Neural cell (in vitro differentiated cells): ENCODE data around the gene KLHL15. TPM values are rescaled to one million over a fixed set of nuclear protein-coding genes. Genes with fewer than 3 reads are reported as not detected.
"Not testable (repeated sequence)": the region's sequence is repeated elsewhere in the genome, so short reads cannot be mapped to it uniquely, and the experiment has no call there.

ENCODE experiments used
- H2AFZ ChIP-seq: fragments of 200-600, 300-800 bp; sonication (generic), shearing (Covaris generic); 2 replicates; pipeline ENCODE4 v1.6.0; 2014; ENCODE audit warnings: low read depth, mild to moderate bottlenecking, antibody characterized with exemption, low read length, moderate library complexity
- H3F3A ChIP-seq: fragments of 200-600 bp; shearing (Covaris generic); 2 replicates; pipeline ENCODE4 v1.6.1; 2016; ENCODE audit warnings: mild to moderate bottlenecking, moderate library complexity, mixed read lengths, antibody characterized with exemption, low read length; ENCODE audit not compliant: insufficient read depth, poor library complexity, severe bottlenecking
- H3K27ac ChIP-seq: fragments of 200-600, 300-800 bp; sonication (generic), shearing (Covaris generic); 2 replicates; pipeline ENCODE4 v1.5.1; 2014; ENCODE audit warnings: mild to moderate bottlenecking, low read length, moderate library complexity
- H3K27me3 ChIP-seq: fragments of 300-800, 200-600 bp; sonication (generic), shearing (Covaris generic); 2 replicates; pipeline ENCODE4 v1.6.0; 2014; ENCODE audit warnings: mild to moderate bottlenecking, low read depth, low read length, moderate library complexity; ENCODE audit not compliant: insufficient read depth
- H3K36me3 ChIP-seq: fragments of 300-800, 200-600 bp; sonication (generic), shearing (Covaris generic); 2 replicates; pipeline ENCODE4 v1.5.1; 2014; ENCODE audit warnings: mild to moderate bottlenecking, antibody characterized with exemption, low read length, moderate library complexity; ENCODE audit not compliant: insufficient read depth
- H3K4me2 ChIP-seq: fragments of 300-800, 200-600 bp; sonication (generic), shearing (Covaris generic); 2 replicates; pipeline ENCODE4 v1.6.0; 2014; ENCODE audit warnings: mild to moderate bottlenecking, low read length
- H3K4me3 ChIP-seq: fragments of 300-800, 200-600 bp; sonication (generic), shearing (Covaris generic); 2 replicates; pipeline ENCODE4 v1.5.1; 2014; ENCODE audit warnings: mild to moderate bottlenecking, low read length, moderate library complexity
- H3K79me2 ChIP-seq: fragments of 200-600 bp; shearing (Covaris generic); replicated peaks from 2 replicates; pipeline ENCODE4 v1.6.0; 2014; ENCODE audit warnings: mild to moderate bottlenecking, low read length, moderate library complexity; ENCODE audit not compliant: insufficient read depth
- H3K9ac ChIP-seq: fragments of 300-800, 200-600 bp; sonication (generic), shearing (Covaris generic); 2 replicates; pipeline ENCODE4 v1.6.1; 2016; ENCODE audit warnings: mild to moderate bottlenecking, low read length, mixed read lengths
- H3K9me2 ChIP-seq: fragments of 200-600 bp; shearing (Covaris generic); 2 replicates; pipeline ENCODE4 v1.6.1; 2016; ENCODE audit warnings: mild to moderate bottlenecking, low read length, mixed read lengths; ENCODE audit not compliant: insufficient read depth
- H3K9me3 ChIP-seq: fragments of 200-600, 300-800 bp; sonication (generic), shearing (Covaris generic); 2 replicates; pipeline ENCODE4 v1.6.1; 2016; ENCODE audit warnings: mild to moderate bottlenecking, mixed run types, low read length, moderate library complexity, mixed read lengths
- H4K20me1 ChIP-seq: fragments of 200-600 bp; shearing (Covaris generic); 2 replicates; pipeline ENCODE4 v1.6.1; 2016; ENCODE audit warnings: mild to moderate bottlenecking, mixed run types; ENCODE audit not compliant: insufficient read depth
- CTCF ChIP-seq: fragments of 450-650 bp; IDR thresholded peaks from 2 replicates; pipeline ENCODE4 v1.5.1; 2014; ENCODE audit warnings: antibody characterized with exemption, mild to moderate bottlenecking, moderate library complexity; ENCODE audit not compliant: poor library complexity, severe bottlenecking
- EP300 ChIP-seq: fragments of 450-650 bp; conservative IDR thresholded peaks from 2 replicates; pipeline ENCODE4 v1.6.1; 2014; ENCODE audit warnings: antibody characterized with exemption, mild to moderate bottlenecking, moderate library complexity; ENCODE audit not compliant: poor library complexity, severe bottlenecking
- EZH2 ChIP-seq: fragments of 200-600, 300-800 bp; shearing (Covaris generic), sonication (generic); IDR thresholded peaks from 2 replicates; pipeline ENCODE4 v1.6.1; 2014; ENCODE audit warnings: antibody characterized with exemption, low read length, borderline replicate concordance, mild to moderate bottlenecking; ENCODE audit not compliant: insufficient read depth, poor library complexity, severe bottlenecking
- MXI1 ChIP-seq: fragments of 450-650 bp; conservative IDR thresholded peaks from 2 replicates; pipeline ENCODE4 v1.6.1; 2014; ENCODE audit warnings: antibody characterized with exemption, mild to moderate bottlenecking; ENCODE audit not compliant: poor library complexity, severe bottlenecking
- POLR2AphosphoS5 ChIP-seq: IDR thresholded peaks from 2 replicates; pipeline ENCODE4 v1.6.1; 2012
- RAD21 ChIP-seq: fragments of 450-650 bp; conservative IDR thresholded peaks from 2 replicates; pipeline ENCODE4 v1.6.1; 2014; ENCODE audit warnings: antibody characterized with exemption, mild to moderate bottlenecking, moderate library complexity
- REST ChIP-seq: IDR thresholded peaks from 2 replicates; pipeline ENCODE4 v1.6.1; 2012; ENCODE audit warnings: borderline replicate concordance
- SMC3 ChIP-seq: fragments of 450-650 bp; conservative IDR thresholded peaks from 2 replicates; pipeline ENCODE4 v1.6.1; 2014; ENCODE audit warnings: antibody characterized with exemption, mild to moderate bottlenecking, moderate library complexity; ENCODE audit not compliant: poor library complexity
- TAF1 ChIP-seq: IDR thresholded peaks from 2 replicates; pipeline ENCODE4 v1.6.1; 2012; ENCODE audit warnings: low read depth
- polyA plus RNA-seq: library from polyadenylated mRNA; depleted of rRNA; stranded (reverse); fragments of >200 nt; gene quantifications from 2 replicates; pipeline ENCODE4 v1.2.3, GENCODE V29; 2014

KLHL15 gene
- polyA plus RNA-seq, 1 donor from 2014 or later, result 12.9 TPM

GRCh38 chrX:24050522-24051318, 23.7 kb upstream of the KLHL15 start:
- not testable (repeated sequence) for H3K4me3 ChIP-seq, H2AFZ ChIP-seq, H3K27ac ChIP-seq, H3F3A ChIP-seq, H4K20me1 ChIP-seq, H3K27me3 ChIP-seq, H3K9me2 ChIP-seq, H3K9me3 ChIP-seq, H3K36me3 ChIP-seq, H3K79me2 ChIP-seq, H3K9ac ChIP-seq, H3K4me2 ChIP-seq

- not testable (repeated sequence) for H3K79me2 ChIP-seq, H3K27me3 ChIP-seq, H3F3A ChIP-seq, H3K4me2 ChIP-seq, H3K9me3 ChIP-seq, H3K4me3 ChIP-seq, H2AFZ ChIP-seq, H3K36me3 ChIP-seq, H3K9me2 ChIP-seq, H4K20me1 ChIP-seq, H3K9ac ChIP-seq, H3K27ac ChIP-seq
Measured at GRCh38 chrX:24049643-24050042, 22.7 kb upstream of the KLHL15 start.

GRCh38 chrX:24046060-24046459, 19.1 kb upstream of the KLHL15 start:
- not testable (repeated sequence) for H3F3A ChIP-seq, H3K27me3 ChIP-seq, H3K4me2 ChIP-seq, H3K9me2 ChIP-seq, H3K79me2 ChIP-seq, H4K20me1 ChIP-seq, H3K27ac ChIP-seq, H3K9ac ChIP-seq, H3K9me3 ChIP-seq, H2AFZ ChIP-seq, H3K36me3 ChIP-seq, H3K4me3 ChIP-seq

- H3K4me3 ChIP-seq, result no peak overlapping the region
- no peaks in the 10 kb centered on the region for H3F3A ChIP-seq
- H4K20me1 ChIP-seq, result no peaks in the 10 kb centered on the region
- H3K9me3 ChIP-seq, result no peaks in the 10 kb centered on the region
- H2AFZ ChIP-seq, result no peak overlapping the region
- H3K4me2 ChIP-seq, result no peak overlapping the region
- H3K79me2 ChIP-seq, result no peaks in the 10 kb centered on the region
- no peak for TF ChIP-seq RAD21
- TF ChIP-seq POLR2AphosphoS5, result no peak
- no peak for TF ChIP-seq EZH2
- no peak for TF ChIP-seq TAF1
- TF ChIP-seq EP300, result no peak
- TF ChIP-seq MXI1, result no peak
- no peak for TF ChIP-seq SMC3
- no peak for TF ChIP-seq REST
- TF ChIP-seq CTCF, result no peak
- no peak overlapping the region for H3K9ac ChIP-seq
- H3K27me3 ChIP-seq, result no peaks in the 10 kb centered on the region
- H3K27ac ChIP-seq, result no peak overlapping the region
- H3K9me2 ChIP-seq, result no peaks in the 10 kb centered on the region
- H3K36me3 ChIP-seq, result no peaks in the 10 kb centered on the region
Measured at GRCh38 chrX:24037729-24038128, 10.7 kb upstream of the KLHL15 start.
